HCT116 (cell line): Measurements from ENCODE around the gene ABCA8. TPM values are rescaled to one million over a fixed set of nuclear protein-coding genes. Genes with fewer than 3 reads are reported as not detected.

Experiments used
- ATAC-seq: fragments of 200-7000 bp; cut with Tn5 transposase; 2 replicates; pipeline ENCODE4 v1.9.1; 2020; ENCODE audit warnings: mild to moderate bottlenecking, moderate library complexity
- BruUV-seq: library from RNA; stranded (reverse); fragments of 400-500 nt; replicated peaks from 2 replicates; lab custom pipeline; 2021; lab: Mats Ljungman, UMichigan
- CTCF ChIA-PET: fragments of 300-600 bp; sonication (Branson Sonifier 250); formaldehyde crosslinking; loops from one replicate; lab custom pipeline; 2021; ENCODE audit warnings: antibody characterized with exemption; lab: Charles Lee
- POLR2A ChIA-PET: fragments of 300-600, 350-600 bp; sonication (Branson Sonifier 250); formaldehyde crosslinking; loops from one replicate; lab custom pipeline; 2021; ENCODE audit warnings: antibody characterized with exemption; lab: Charles Lee
- RAD21 ChIA-PET, 2 experiments: fragments of 300-600 bp; sonication (Branson Sonifier 250); formaldehyde crosslinking; loops; one replicate each; lab custom pipeline; 2023; ENCODE audit warnings: low total read pairs in 2 of 2; ENCODE audit not compliant: uncharacterized antibody in 2 of 2, unreplicated experiment in 2 of 2, low non-redundant PET in 1 of 2; lab: Charles Lee
- DNase-seq: peaks from one replicate; pipeline ENCODE4 v3.0.0-alpha.2; 2010; ENCODE audit warnings: low read depth, low spot score
- H2AFZ ChIP-seq: fragments of 200-600 bp; shearing (Covaris generic), sonication (generic); 2 replicates; pipeline ENCODE4 v1.6.1; 2017; ENCODE audit warnings: low read depth, mixed run types, mixed read lengths, antibody characterized with exemption, low read length; ENCODE audit not compliant: poor library complexity, severe bottlenecking
- H3K27ac ChIP-seq: 2 replicates; pipeline ENCODE4 v1.5.1; 2012; ENCODE audit warnings: low read depth, low read length
- H3K27me3 ChIP-seq: fragments of 200-600 bp; sonication (generic); 2 replicates; pipeline ENCODE4 v1.6.1; 2016; ENCODE audit warnings: mixed run types, low read length, mixed read lengths; ENCODE audit not compliant: insufficient read depth
- H3K36me3 ChIP-seq, 2 experiments: fragments of 200-500 bp in 1 of 2; fragments of 200-600 bp in 1 of 2; sonication (Bioruptor generic) in 1 of 2; sonication (generic) in 1 of 2; 2 replicates each; pipeline versions ENCODE4 v1.5.1 to v1.6.1; 2014 to 2016; ENCODE audit warnings: low read length in 2 of 2, inconsistent platforms in 1 of 2, mixed read lengths in 1 of 2, mixed run types in 1 of 2; ENCODE audit not compliant: insufficient read depth in 2 of 2, control insufficient read depth in 1 of 2
- H3K4me1 ChIP-seq, 2 experiments: fragments of 200-600 bp in 1 of 2; sonication (generic) in 1 of 2; 2 replicates each; pipeline versions ENCODE4 v1.5.1 to v1.6.1; 2012 to 2017; ENCODE audit warnings: low read length in 2 of 2, inconsistent platforms in 1 of 2, mild to moderate bottlenecking in 1 of 2, mixed read lengths in 1 of 2, mixed run types in 1 of 2, moderate library complexity in 1 of 2; ENCODE audit not compliant: insufficient read depth in 2 of 2, control insufficient read depth in 1 of 2
- H3K4me2 ChIP-seq: fragments of 200-600 bp; sonication (generic); 2 replicates; pipeline ENCODE4 v1.6.1; 2017; ENCODE audit warnings: mixed run types, low read length, mixed read lengths
- H3K4me3 ChIP-seq, 2 experiments: fragments of 200-600 bp in 1 of 2; sonication (generic) in 1 of 2; replicated peaks in 1 of 2; 2 replicates each; pipeline ENCODE4 v1.5.1; 2011 to 2016; ENCODE audit warnings: low read length in 2 of 2, control low read depth in 1 of 2, low read depth in 1 of 2, mild to moderate bottlenecking in 1 of 2, mixed read lengths in 1 of 2, mixed run types in 1 of 2
- H3K79me2 ChIP-seq: fragments of 200-600 bp; sonication (generic); 2 replicates; pipeline ENCODE4 v1.6.1; 2017; ENCODE audit warnings: mild to moderate bottlenecking, mixed run types, low read length, moderate library complexity, mixed read lengths; ENCODE audit not compliant: insufficient read depth
- H3K9ac ChIP-seq: fragments of 200-600 bp; sonication (generic); 2 replicates; pipeline ENCODE4 v1.6.1; 2016; ENCODE audit warnings: low read length, mixed read lengths
- H3K9me2 ChIP-seq: fragments of 200-600 bp; sonication (generic), shearing (Covaris generic); 2 replicates; pipeline ENCODE4 v1.6.1; 2017; ENCODE audit warnings: mixed run types, mild to moderate bottlenecking, moderate library complexity; ENCODE audit not compliant: insufficient read depth
- H3K9me3 ChIP-seq, 2 experiments: fragments of 200-500 bp in 1 of 2; fragments of 200-600 bp in 1 of 2; sonication (Bioruptor generic) in 1 of 2; sonication (generic) in 1 of 2; 2 replicates each; pipeline ENCODE4 v1.6.1; 2014 to 2017; ENCODE audit warnings: low read length in 2 of 2, mixed read lengths in 2 of 2, inconsistent platforms in 1 of 2, low read depth in 1 of 2, mild to moderate bottlenecking in 1 of 2, mixed run types in 1 of 2, moderate library complexity in 1 of 2; ENCODE audit not compliant: control insufficient read depth in 1 of 2, insufficient read depth in 1 of 2
- H4K20me1 ChIP-seq: fragments of 200-600 bp; sonication (generic), shearing (Covaris generic); 2 replicates; pipeline ENCODE4 v1.6.1; 2017; ENCODE audit warnings: mixed run types, mild to moderate bottlenecking, moderate library complexity; ENCODE audit not compliant: insufficient read depth
- EGR1 ChIP-seq: IDR thresholded peaks from 2 replicates; pipeline ENCODE4 v1.6.1; 2012; ENCODE audit warnings: low read depth
- ELF1 ChIP-seq: IDR thresholded peaks from 2 replicates; pipeline ENCODE4 v1.6.1; 2012; ENCODE audit warnings: low read depth, borderline replicate concordance
- EZH2 ChIP-seq: fragments of 200-600 bp; sonication (generic); IDR thresholded peaks from 2 replicates; pipeline ENCODE4 v1.6.1; 2017; ENCODE audit warnings: antibody characterized with exemption, mixed run types
- EZH2phosphoT487 ChIP-seq: fragments of 200-600 bp; IDR thresholded peaks from 2 replicates; pipeline ENCODE4 v1.6.1; 2018; ENCODE audit warnings: antibody characterized with exemption, borderline replicate concordance
- FOSL1 ChIP-seq: IDR thresholded peaks from 2 replicates; pipeline ENCODE4 v1.6.1; 2012; ENCODE audit warnings: low read depth
- POLR2A ChIP-seq: IDR thresholded peaks from 2 replicates; pipeline ENCODE4 v1.7.0; 2011; ENCODE audit warnings: borderline replicate concordance; ENCODE audit not compliant: insufficient read depth, insufficient read length; ENCODE audit errors: extremely low read depth
- ZBTB33 ChIP-seq: IDR thresholded peaks from 2 replicates; pipeline ENCODE4 v1.6.1; 2011; ENCODE audit warnings: mild to moderate bottlenecking, low read length, moderate library complexity; ENCODE audit not compliant: insufficient replicate concordance; ENCODE audit errors: extremely low read depth
- intact Hi-C: fragments of 100-400 bp; cut with micrococcal nuclease; formaldehyde crosslinking; loops from 2 replicates; pipeline ENCODE4 v1.10.0; 2022
- total RNA-seq: library from RNA; stranded (reverse); gene quantifications from one replicate; pipeline ENCODE4 v1.2.1, GENCODE V29; 2021; ENCODE audit not compliant: unreplicated experiment

The ABCA8 gene
- total RNA-seq, 1 experiment from 2014 or later: 0.44 TPM

DNA sequence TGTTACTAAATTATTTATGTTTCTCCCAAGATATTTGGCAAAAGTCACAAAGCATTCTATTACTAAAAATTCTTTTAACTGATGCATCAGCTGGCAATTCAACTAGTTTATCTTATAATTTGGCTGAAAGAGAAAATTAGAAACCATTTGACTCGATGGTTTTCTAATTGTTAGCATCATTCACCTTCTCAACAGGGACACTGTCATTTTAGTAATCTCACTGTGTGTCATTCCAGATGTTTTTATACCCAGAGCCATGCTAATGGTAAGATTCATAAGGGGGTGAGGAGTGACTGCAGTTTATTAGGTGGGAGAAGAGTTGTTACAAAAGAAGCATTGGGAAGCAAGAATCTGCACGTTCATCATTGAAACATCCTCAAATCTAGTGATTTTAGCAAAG lies 124.9 kb downstream of the ABCA8 start:
- Histone ChIP-seq H3K9ac (no peak overlapping the region), H3K4me3 (no peak overlapping the region), H3K79me2 (no peaks in the 10 kb centered on the region), H3K27ac (no peak overlapping the region), H3K9me3 (no peaks in the 10 kb centered on the region), H2AFZ (no peak overlapping the region), H3K4me2 (no peak overlapping the region), H3K36me3 (no peaks in the 10 kb centered on the region), H4K20me1 (no peaks in the 10 kb centered on the region), H3K9me2 (no peaks in the 10 kb centered on the region), H3K27me3 (no peaks in the 10 kb centered on the region), H3K4me1 (no peaks in the 10 kb centered on the region)
- TF ChIP-seq POLR2A: no peak
- TF ChIP-seq ZBTB33: no peak
- TF ChIP-seq EZH2phosphoT487: no peak
- no peak for TF ChIP-seq EGR1
- TF ChIP-seq FOSL1: no peak
- TF ChIP-seq EZH2: no peak
- RAD21 ChIA-PET: no interaction called here
- CTCF ChIA-PET: no interaction called here
- ATAC-seq (no peak), DNase-seq (no peak)
- intact Hi-C loops: no loop called here
- BruUV-seq: no TSS peak
- POLR2A ChIA-PET: no interaction called here

- intact Hi-C loops: no loop called here
- Histone ChIP-seq H3K9ac (no peak overlapping the region), H3K27ac (no peak overlapping the region), H4K20me1 (no peaks in the 10 kb centered on the region), H3K9me2 (no peaks in the 10 kb centered on the region), H2AFZ (no peak overlapping the region), H3K9me3 (no peaks in the 10 kb centered on the region), H3K79me2 (no peaks in the 10 kb centered on the region), H3K4me1 (no peaks in the 10 kb centered on the region), H3K4me3 (no peak overlapping the region), H3K27me3 (no peaks in the 10 kb centered on the region), H3K36me3 (no peaks in the 10 kb centered on the region), H3K4me2 (no peak overlapping the region)
- no TSS peak for BruUV-seq
- ChIA-PET CTCF (no interaction called here), RAD21 (no interaction called here), POLR2A (no interaction called here)
- ATAC-seq (no peak), DNase-seq (no peak)
- no peak for TF ChIP-seq ELF1
Observed at GRCh38 chr17:68829211-68829610, 126.0 kb downstream of the ABCA8 start.
